Heart left ventricle (tissue), 16 donors: Measurements from ENCODE around the gene IRX4. TPM values are rescaled to one million over a fixed set of nuclear protein-coding genes. Genes with fewer than 3 reads are reported as not detected.

Experiments
- ATAC-seq, 4 donors: fragments of 200-7000 bp; cut with Tn5 transposase; one replicate each; pipeline ENCODE4 v1.9.1; 2020 to 2022; ENCODE audit warnings: moderate library complexity in 4 of 4, mild to moderate bottlenecking in 3 of 4, moderate number of reproducible peaks in 1 of 4
- DNase-seq, 5 donors: peaks; one replicate each; pipeline ENCODE4 v3.0.0-alpha.2; 2020
- H3K27ac ChIP-seq, 12 donors: fragments of 200-600 bp; sonication (generic) in 4 of 12; one replicate each; pipeline versions ENCODE4 v1.5.0 to v1.8.0; 2016 to 2022; ENCODE audit warnings: mild to moderate bottlenecking in 2 of 12
- H3K27me3 ChIP-seq, 9 donors: fragments of 200-600 bp; sonication (generic) in 2 of 9; one replicate each; pipeline versions ENCODE4 v1.5.1 to v1.8.0; 2016 to 2022; ENCODE audit warnings: mild to moderate bottlenecking in 3 of 9
- H3K36me3 ChIP-seq, 9 donors: fragments of 200-600 bp; sonication (generic) in 2 of 9; one replicate each; pipeline versions ENCODE4 v1.5.0 to v1.8.0; 2018 to 2022; ENCODE audit warnings: mild to moderate bottlenecking in 2 of 9
- H3K4me1 ChIP-seq, 12 donors: fragments of 200-600 bp; sonication (generic) in 4 of 12; one replicate each; pipeline versions ENCODE4 v1.5.0 to v1.8.0; 2016 to 2022; ENCODE audit warnings: mild to moderate bottlenecking in 3 of 12
- H3K4me3 ChIP-seq, 12 donors: fragments of 200-600 bp; sonication (generic) in 4 of 12; one replicate each; pipeline versions ENCODE4 v1.5.0 to v1.8.0; 2017 to 2022; ENCODE audit warnings: mild to moderate bottlenecking in 9 of 12, moderate library complexity in 4 of 12
- H3K9me3 ChIP-seq, 12 donors: fragments of 200-600 bp; sonication (generic) in 4 of 12; one replicate each; pipeline versions ENCODE4 v1.5.0 to v1.8.0; 2016 to 2022; ENCODE audit warnings: mild to moderate bottlenecking in 1 of 12
- POLR2A ChIP-seq, 2 donors: fragments of 450-650 bp; IDR thresholded peaks; one replicate each; pipeline ENCODE4 v1.6.1; 2017; ENCODE audit warnings: antibody characterized with exemption in 2 of 2, mild to moderate bottlenecking in 2 of 2, moderate library complexity in 2 of 2
- WGBS, 4 donors: extraction: QIAGEN DNeasy Blood & Tissue Kit in 2 of 4; methylation state at CpG; one replicate each; pipeline versions ENCODE4 v1.1.5 to v1.1.7; 2013 to 2018; 5-methylcytosine and 5-hydroxymethylcytosine counted together
- intact Hi-C, 10 donors: fragments of 100-400 bp; cut with DNase I; formaldehyde crosslinking; loops; one replicate each; pipeline versions ENCODE4 v1.11.1 to v1.14.2; 2022
- polyA plus RNA-seq, 2 donors: library from polyadenylated mRNA; stranded (reverse); fragments of 200-250 nt; gene quantifications; one replicate each; pipeline ENCODE4 v1.2.3, GENCODE V29; 2013
- total RNA-seq, 9 donors: library from RNA; depleted of rRNA in 2 of 9; stranded (reverse); fragments of >200 nt in 2 of 9; fragmentation: NEBNext Ultra II Directional in 3 of 9; extraction: Animal tissue kit (Norgen Biotek cat#: 25700) in 3 of 9; gene quantifications; one replicate each; pipeline versions ENCODE4 v1.1.0 to v1.2.4, GENCODE V29; 2016 to 2023
- TF ChIP-seq, protein P1 (sequence below), 12 donors: fragments of 200-600 bp; sonication (generic) in 4 of 12; IDR thresholded peaks; one replicate each; pipeline versions ENCODE4 v1.5.0 to v1.8.0; 2018 to 2022; ENCODE audit warnings: antibody characterized with exemption in 12 of 12, mild to moderate bottlenecking in 5 of 12
- donor health status: ischemic (EF 13 %, LVEDD 7.1; RV severe dilation, severe dysfunction).
- donor health status: healthy with polysubstance abuse.
- donor health status: DM: no; HTN: yes; CAD: no.
- donor health status: DM: no; HTN: no; CAD: no.
- donor health status: ischemic (EF 25% LVEDD 6.9; RV normal size, moderate dysfunction).
- donor health status: ischemic (EF 25% LVEDD 5.7; RV mildly dilated, moderate dysfunction).
- donor health status: healthy.
- donor health status: DM: yes; HTN: yes; CAD: no.
- donor health status: ischemic (EF 35%, LVEDD 5.7; RV mildly dilated, moderate dysfunction).
- donor health status: nonischemic (EF 11% LVEDD 7.7; RV severe dilation, severe dysfunction).
- donor health status: DM: yes; HTN: yes; CAD: no.
- donor health status: PGD.
- donor health status: ischemic (EF 29% LVEDD 5.4; RV normal size, mild dysfunction).
- donor health status: nonischemic (EF 23%, LVEDD 6.1; RV moderate dilation, normal function).

IRX4 gene
- total and polyA plus RNA-seq, 11 donors: 8.6 to 32.3 (median 16.3) TPM

DNA sequence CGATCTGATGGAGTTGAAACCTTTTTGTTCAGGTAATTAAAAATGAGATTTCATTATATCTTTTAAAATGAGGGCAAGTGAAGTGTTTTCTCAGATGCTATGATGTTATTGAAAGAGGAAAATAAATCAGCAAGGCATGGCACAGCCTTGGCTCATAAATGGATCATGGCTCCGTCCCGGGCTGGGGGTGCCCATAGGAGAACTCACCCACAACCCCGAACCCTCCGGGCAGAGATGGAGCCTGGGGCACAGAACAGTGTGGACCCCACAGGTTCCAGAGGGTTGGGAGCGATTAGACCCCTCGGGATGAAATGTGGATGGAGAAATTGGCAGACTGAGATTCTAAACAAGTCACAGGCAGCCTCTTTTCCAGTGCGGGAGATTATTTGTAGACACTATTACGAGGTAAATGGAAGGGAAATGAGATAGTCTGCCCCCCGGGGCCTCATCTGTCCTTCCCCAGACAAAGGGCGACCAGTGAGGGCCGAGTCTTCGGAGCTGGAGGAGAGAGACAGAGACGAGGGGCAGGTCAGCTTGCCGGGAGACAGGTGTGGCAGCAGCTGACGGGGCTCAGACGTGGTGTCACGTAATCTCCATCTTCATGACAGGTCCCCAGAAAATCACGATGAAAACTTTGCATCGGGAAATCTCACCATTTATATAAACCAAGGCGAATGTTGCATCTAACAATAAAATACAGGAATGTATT lies 47.9 kb downstream of the IRX4 start:
- Histone ChIP-seq H3K9me3 (no peaks in the 10 kb centered on the region), H3K4me1 (peaks cover 0 to 33% (median 0%) of the 10 kb centered on the region in 12 donors), H3K36me3 (peaks cover 0 to 4% (median 0%) of the 10 kb centered on the region in 9 donors), H3K4me3 (no peak overlapping the region), H3K27me3 (peaks cover 0 to 7% (median 0%) of the 10 kb centered on the region in 9 donors), H3K27ac (no peak overlapping the region)
- TF ChIP-seq, protein P1, sequence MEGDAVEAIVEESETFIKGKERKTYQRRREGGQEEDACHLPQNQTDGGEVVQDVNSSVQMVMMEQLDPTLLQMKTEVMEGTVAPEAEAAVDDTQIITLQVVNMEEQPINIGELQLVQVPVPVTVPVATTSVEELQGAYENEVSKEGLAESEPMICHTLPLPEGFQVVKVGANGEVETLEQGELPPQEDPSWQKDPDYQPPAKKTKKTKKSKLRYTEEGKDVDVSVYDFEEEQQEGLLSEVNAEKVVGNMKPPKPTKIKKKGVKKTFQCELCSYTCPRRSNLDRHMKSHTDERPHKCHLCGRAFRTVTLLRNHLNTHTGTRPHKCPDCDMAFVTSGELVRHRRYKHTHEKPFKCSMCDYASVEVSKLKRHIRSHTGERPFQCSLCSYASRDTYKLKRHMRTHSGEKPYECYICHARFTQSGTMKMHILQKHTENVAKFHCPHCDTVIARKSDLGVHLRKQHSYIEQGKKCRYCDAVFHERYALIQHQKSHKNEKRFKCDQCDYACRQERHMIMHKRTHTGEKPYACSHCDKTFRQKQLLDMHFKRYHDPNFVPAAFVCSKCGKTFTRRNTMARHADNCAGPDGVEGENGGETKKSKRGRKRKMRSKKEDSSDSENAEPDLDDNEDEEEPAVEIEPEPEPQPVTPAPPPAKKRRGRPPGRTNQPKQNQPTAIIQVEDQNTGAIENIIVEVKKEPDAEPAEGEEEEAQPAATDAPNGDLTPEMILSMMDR (IDR thresholded peaks at IDR 0.05): no peak
- no peak for TF ChIP-seq POLR2A (IDR thresholded peaks at IDR 0.05)
- DNase-seq (peak in 1 of 5 donors; percentile 10), ATAC-seq (no peak)
- WGBS, 4 donors: 53 to 71% (median 58%) methylated on average over 21 of the region's 21 CpGs
- intact Hi-C loops: loop anchor here in 1 of 10 donors (5.0 kb wide), 1 partner anchor 33 kb away; the partner anchor contains the start of gene NDUFS6

DNA sequence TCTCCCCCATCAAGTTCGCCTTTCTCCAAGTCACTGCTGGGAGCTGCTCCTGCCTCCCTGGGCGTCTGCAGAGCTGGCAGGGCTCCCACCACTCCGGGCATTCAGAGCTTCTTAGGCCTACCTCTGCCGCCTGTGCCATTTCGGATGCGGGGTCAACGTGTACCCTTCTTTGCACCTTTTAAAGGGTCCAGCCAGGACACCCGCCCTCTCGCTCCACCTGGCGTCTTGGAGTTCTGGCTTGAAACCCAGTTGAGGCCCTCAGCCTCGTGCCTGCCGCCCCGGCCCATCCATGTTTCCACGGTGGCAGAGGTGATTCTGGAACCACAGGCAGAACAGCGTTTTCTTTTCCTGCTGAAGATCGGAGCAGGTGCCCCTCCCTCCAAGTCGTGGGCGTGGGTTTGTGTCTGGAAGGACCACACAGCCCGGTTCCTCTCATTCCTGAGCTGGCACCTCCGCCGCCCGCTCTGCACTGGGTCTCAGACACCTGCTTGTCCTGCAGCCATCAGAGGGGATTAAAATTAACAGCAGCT lies 48.6 kb downstream of the IRX4 start:
- peaks cover 0 to 7% (median 0%) of the 10 kb centered on the region in 9 donors for H3K27me3 ChIP-seq
- DNase-seq: peak in 2 of 5 donors; percentile 28 to 57
- peak in 2 of 4 donors; percentile 16 to 20 for ATAC-seq

DNA sequence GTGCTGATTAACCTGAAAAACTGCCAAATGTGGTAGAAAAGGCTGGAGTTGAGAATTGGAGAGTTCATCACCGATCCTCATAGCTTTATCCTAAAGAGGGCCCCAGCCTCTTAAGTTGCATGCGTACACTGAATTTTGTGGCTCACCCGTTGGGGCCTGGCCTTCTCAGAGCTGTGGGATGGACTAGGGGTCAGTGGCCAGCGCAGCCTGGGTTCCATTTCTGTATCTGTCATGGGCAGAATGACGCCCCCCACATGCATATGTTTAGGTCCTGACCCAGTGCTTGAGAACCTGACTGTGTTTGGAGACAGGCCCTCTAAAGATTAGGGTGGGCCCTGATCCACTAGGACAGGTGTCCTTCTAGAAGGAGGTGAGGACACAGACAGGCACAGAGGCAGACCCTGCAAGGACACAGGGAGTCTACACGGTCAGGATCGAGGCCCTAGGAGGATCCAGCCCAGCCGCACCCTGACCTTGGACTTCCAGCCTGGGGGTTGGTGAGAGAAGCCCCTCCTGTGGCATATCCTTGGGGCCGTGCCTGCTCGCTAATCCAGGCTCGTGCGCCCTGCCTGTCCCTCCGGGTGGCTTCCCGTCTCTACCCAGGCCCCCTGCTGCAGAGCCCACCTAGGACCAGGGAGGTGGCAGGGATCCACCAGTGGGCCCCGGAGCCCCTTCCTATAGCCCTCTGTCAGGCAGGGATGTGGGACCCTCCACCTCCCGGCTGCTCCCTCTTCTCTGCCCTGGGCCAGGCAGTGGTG lies 49.3 kb downstream of the IRX4 start:
- intact Hi-C loops: no loop called here
- DNase-seq: peak in 1 of 5 donors; percentile 51
- Histone ChIP-seq H3K4me3 (no peak overlapping the region), H3K9me3 (no peaks in the 10 kb centered on the region), H3K36me3 (peaks cover 0 to 10% (median 0%) of the 10 kb centered on the region in 9 donors), H3K27ac (no peak overlapping the region), H3K27me3 (peaks cover 0 to 7% (median 0%) of the 10 kb centered on the region in 9 donors), H3K4me1 (peaks cover 0 to 33% (median 0%) of the 10 kb centered on the region in 12 donors)
- 81 to 90% (median 86%) methylated on average over 11 to 16 of the region's 16 CpGs for WGBS, 4 donors
- no peak for ATAC-seq
- TF ChIP-seq, protein P1 (IDR thresholded peaks at IDR 0.05): no peak
- TF ChIP-seq POLR2A (IDR thresholded peaks at IDR 0.05): no peak

More for the DNA sequence above, 48.6 kb downstream of the IRX4 start:
- Histone ChIP-seq H3K9me3 (no peaks in the 10 kb centered on the region), H3K36me3 (peaks cover 0 to 10% (median 0%) of the 10 kb centered on the region in 9 donors), H3K4me3 (no peak overlapping the region), H3K27ac (no peak overlapping the region), H3K4me1 (peaks cover 0 to 33% (median 0%) of the 10 kb centered on the region in 12 donors)
- 60 to 76% (median 66%) methylated on average over 22 of the region's 22 CpGs for WGBS, 4 donors
- intact Hi-C loops: no loop called here
- TF ChIP-seq, protein P1 (IDR thresholded peaks at IDR 0.05): no peak
- no peak for TF ChIP-seq POLR2A (IDR thresholded peaks at IDR 0.05)
